ENCODE results near the gene DACT1.

- TF ChIP-seq CTCF (IDR thresholded peaks at IDR 0.05), result no peak
- TF ChIP-seq EP300 (IDR thresholded peaks at IDR 0.05), result no peak
Measured at GRCh38 chr14:58643366-58643765, 5.6 kb downstream of the DACT1 start.
